ENCODE results near the gene KRTAP10-1. TPM values are rescaled to one million over a fixed set of nuclear protein-coding genes. Genes with fewer than 3 reads are reported as not detected.

The KRTAP10-1 gene
- total RNA-seq, 1 experiment from 2014 or later, result not detected

DNA sequence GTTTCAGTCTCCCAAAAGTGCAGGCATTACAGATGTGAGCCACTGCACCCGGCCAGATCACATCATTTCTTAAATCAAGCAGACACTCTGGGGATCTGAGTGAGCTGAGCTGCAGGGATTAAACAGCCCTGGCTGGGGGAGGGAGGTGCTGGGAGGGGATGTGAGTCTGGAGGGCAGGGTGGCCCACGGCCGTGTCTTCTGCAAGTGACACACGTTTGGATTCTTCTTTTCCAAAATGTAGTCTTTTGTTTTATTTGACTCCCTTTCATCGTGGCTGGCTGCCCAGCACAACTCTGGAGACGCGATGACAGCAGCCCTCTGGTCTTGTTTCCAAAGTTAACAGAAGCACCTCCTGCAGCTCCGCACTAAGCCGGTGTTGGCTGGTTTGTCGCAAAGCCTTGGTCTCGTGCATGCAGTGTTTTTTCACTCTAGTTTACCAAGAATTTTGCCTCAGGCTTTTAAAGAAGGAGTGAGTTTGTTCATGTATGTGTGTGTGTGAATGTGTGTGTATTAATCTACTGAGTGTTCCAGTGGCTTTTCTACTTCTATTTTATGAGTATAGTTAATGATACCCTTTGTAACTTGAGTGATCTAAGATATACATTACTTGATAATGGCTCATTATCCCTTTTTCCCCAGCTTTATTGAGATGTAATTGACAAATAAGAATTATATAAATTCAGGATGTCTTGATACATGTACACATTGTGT, 43.2 kb upstream of the KRTAP10-1 start (continued):
- TF ChIP-seq OVOL2 (CRISPR knock-in tag; IDR thresholded peaks at IDR 0.05; ENCODE audit: borderline replicate concordance) (no peak), TEAD1 (CRISPR knock-in tag; IDR thresholded peaks at IDR 0.05) (no peak), MYBL2 (CRISPR knock-in tag; IDR thresholded peaks at IDR 0.05) (no peak), NFYB (CRISPR knock-in tag; conservative IDR thresholded peaks at IDR 0.05; ENCODE audit: low read depth) (no peak), TP53 (CRISPR knock-in tag; IDR thresholded peaks at IDR 0.05) (no peak), GABPB1 (CRISPR knock-in tag; IDR thresholded peaks at IDR 0.05) (no peak)
- TF ChIP-seq, protein P1, sequence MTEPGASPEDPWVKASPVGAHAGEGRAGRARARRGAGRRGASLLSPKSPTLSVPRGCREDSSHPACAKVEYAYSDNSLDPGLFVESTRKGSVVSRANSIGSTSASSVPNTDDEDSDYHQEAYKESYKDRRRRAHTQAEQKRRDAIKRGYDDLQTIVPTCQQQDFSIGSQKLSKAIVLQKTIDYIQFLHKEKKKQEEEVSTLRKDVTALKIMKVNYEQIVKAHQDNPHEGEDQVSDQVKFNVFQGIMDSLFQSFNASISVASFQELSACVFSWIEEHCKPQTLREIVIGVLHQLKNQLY (CRISPR knock-in tag; IDR thresholded peaks at IDR 0.05), result no peak
- TF ChIP-seq, protein P2, sequence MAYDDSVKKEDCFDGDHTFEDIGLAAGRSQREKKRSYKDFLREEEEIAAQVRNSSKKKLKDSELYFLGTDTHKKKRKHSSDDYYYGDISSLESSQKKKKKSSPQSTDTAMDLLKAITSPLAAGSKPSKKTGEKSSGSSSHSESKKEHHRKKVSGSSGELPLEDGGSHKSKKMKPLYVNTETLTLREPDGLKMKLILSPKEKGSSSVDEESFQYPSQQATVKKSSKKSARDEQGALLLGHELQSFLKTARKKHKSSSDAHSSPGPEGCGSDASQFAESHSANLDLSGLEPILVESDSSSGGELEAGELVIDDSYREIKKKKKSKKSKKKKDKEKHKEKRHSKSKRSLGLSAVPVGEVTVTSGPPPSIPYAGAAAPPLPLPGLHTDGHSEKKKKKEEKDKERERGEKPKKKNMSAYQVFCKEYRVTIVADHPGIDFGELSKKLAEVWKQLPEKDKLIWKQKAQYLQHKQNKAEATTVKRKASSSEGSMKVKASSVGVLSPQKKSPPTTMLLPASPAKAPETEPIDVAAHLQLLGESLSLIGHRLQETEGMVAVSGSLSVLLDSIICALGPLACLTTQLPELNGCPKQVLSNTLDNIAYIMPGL (CRISPR knock-in tag; IDR thresholded peaks at IDR 0.05), result no peak
- TF ChIP-seq, protein P3, sequence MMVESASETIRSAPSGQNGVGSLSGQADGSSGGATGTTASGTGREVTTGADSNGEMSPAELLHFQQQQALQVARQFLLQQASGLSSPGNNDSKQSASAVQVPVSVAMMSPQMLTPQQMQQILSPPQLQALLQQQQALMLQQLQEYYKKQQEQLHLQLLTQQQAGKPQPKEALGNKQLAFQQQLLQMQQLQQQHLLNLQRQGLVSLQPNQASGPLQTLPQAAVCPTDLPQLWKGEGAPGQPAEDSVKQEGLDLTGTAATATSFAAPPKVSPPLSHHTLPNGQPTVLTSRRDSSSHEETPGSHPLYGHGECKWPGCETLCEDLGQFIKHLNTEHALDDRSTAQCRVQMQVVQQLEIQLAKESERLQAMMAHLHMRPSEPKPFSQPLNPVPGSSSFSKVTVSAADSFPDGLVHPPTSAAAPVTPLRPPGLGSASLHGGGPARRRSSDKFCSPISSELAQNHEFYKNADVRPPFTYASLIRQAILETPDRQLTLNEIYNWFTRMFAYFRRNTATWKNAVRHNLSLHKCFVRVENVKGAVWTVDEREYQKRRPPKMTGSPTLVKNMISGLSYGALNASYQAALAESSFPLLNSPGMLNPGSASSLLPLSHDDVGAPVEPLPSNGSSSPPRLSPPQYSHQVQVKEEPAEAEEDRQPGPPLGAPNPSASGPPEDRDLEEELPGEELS (CRISPR knock-in tag; IDR thresholded peaks at IDR 0.05), result no peak

DNA sequence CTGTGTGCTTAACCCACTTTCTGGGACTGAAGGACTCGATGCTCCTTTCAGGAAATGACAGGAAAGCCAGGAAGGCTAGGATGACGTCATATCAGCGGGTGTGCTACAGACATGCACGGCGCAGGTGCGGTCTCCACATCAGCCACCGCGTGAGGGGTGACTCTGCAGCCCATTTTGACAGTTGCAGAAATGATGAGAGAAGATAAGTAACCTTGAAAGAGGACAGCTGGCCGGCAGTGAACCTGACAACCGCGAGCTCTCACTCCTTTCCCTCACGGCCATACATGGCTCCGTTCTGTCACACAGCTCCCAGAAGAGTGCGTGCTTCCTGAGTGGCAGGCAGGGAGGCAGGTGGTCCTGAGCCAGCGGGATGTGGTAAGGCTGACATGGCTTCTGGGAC, 42.1 kb upstream of the KRTAP10-1 start:
- H3K36me3 Mint-ChIP-seq, result peaks cover 15% of the 10 kb centered on the region

DNA sequence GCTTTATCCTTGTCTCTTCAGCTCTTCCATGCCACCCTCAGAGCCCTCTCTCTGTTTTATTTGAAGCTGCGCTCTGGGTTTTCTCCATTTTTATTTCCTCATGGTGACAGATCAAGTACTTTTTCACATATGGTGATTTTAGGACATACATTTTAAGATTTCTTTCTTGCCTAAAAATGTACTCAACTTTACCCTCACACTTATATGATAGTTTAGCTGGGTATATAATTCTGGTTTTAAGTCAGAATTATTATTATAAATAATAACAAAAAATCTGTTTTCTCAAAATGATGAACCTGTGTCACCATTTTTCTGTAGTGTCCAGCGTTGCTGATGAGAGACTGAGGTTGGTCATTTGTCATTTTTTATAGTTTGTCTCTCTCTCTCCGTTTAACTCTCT, 41.2 kb upstream of the KRTAP10-1 start:
- CTCF ChIA-PET, result interaction anchor here (0.6 to 2.2 kb wide), 3 partner anchors 38 to 138 kb away, joined by 4 read pairs; no protein-coding TSS in a partner anchor
- TF ChIP-seq, protein P4, sequence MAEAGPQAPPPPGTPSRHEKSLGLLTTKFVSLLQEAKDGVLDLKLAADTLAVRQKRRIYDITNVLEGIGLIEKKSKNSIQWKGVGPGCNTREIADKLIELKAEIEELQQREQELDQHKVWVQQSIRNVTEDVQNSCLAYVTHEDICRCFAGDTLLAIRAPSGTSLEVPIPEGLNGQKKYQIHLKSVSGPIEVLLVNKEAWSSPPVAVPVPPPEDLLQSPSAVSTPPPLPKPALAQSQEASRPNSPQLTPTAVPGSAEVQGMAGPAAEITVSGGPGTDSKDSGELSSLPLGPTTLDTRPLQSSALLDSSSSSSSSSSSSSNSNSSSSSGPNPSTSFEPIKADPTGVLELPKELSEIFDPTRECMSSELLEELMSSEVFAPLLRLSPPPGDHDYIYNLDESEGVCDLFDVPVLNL (CRISPR knock-in tag; IDR thresholded peaks at IDR 0.05; ENCODE audit: borderline replicate concordance, low read depth), result no peak
- TF ChIP-seq ZNF416 (CRISPR knock-in tag; IDR thresholded peaks at IDR 0.05) (no peak), ZNF423 (CRISPR knock-in tag; IDR thresholded peaks at IDR 0.05) (no peak), ZNF671 (CRISPR knock-in tag; IDR thresholded peaks at IDR 0.05) (no peak), NFE2L1 (CRISPR knock-in tag; IDR thresholded peaks at IDR 0.05) (no peak), NR2C2 (CRISPR knock-in tag; IDR thresholded peaks at IDR 0.05) (no peak)
- TF ChIP-seq, protein P5, sequence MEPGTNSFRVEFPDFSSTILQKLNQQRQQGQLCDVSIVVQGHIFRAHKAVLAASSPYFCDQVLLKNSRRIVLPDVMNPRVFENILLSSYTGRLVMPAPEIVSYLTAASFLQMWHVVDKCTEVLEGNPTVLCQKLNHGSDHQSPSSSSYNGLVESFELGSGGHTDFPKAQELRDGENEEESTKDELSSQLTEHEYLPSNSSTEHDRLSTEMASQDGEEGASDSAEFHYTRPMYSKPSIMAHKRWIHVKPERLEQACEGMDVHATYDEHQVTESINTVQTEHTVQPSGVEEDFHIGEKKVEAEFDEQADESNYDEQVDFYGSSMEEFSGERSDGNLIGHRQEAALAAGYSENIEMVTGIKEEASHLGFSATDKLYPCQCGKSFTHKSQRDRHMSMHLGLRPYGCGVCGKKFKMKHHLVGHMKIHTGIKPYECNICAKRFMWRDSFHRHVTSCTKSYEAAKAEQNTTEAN (CRISPR knock-in tag; IDR thresholded peaks at IDR 0.05), result no peak
- TF ChIP-seq, protein P6, sequence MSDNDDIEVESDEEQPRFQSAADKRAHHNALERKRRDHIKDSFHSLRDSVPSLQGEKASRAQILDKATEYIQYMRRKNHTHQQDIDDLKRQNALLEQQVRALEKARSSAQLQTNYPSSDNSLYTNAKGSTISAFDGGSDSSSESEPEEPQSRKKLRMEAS (CRISPR knock-in tag; IDR thresholded peaks at IDR 0.05), result no peak
- TF ChIP-seq, protein P7, sequence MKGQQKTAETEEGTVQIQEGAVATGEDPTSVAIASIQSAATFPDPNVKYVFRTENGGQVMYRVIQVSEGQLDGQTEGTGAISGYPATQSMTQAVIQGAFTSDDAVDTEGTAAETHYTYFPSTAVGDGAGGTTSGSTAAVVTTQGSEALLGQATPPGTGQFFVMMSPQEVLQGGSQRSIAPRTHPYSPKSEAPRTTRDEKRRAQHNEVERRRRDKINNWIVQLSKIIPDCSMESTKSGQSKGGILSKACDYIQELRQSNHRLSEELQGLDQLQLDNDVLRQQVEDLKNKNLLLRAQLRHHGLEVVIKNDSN (CRISPR knock-in tag; IDR thresholded peaks at IDR 0.05), result no peak
- TF ChIP-seq, protein P8, sequence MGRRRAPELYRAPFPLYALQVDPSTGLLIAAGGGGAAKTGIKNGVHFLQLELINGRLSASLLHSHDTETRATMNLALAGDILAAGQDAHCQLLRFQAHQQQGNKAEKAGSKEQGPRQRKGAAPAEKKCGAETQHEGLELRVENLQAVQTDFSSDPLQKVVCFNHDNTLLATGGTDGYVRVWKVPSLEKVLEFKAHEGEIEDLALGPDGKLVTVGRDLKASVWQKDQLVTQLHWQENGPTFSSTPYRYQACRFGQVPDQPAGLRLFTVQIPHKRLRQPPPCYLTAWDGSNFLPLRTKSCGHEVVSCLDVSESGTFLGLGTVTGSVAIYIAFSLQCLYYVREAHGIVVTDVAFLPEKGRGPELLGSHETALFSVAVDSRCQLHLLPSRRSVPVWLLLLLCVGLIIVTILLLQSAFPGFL (CRISPR knock-in tag; IDR thresholded peaks at IDR 0.05; ENCODE audit: borderline replicate concordance), result no peak
- TF ChIP-seq, protein P1 (CRISPR knock-in tag; IDR thresholded peaks at IDR 0.05), result no peak

More for the DNA sequence above, 42.1 kb upstream of the KRTAP10-1 start:
- TF ChIP-seq NFATC4 (CRISPR knock-in tag; IDR thresholded peaks at IDR 0.05), result no peak
- TF ChIP-seq RELA (CRISPR knock-in tag; IDR thresholded peaks at IDR 0.05; ENCODE audit: borderline replicate concordance), result no peak
- no peak for TF ChIP-seq ETV6 (CRISPR knock-in tag; IDR thresholded peaks at IDR 0.05)
- TF ChIP-seq ZNF263 (CRISPR knock-in tag; IDR thresholded peaks at IDR 0.05; ENCODE audit: low read depth), result no peak
- no peak for TF ChIP-seq NR1H2 (CRISPR knock-in tag; IDR thresholded peaks at IDR 0.05)
- TF ChIP-seq HMGA2 (CRISPR knock-in tag; IDR thresholded peaks at IDR 0.05), result no peak
- TF ChIP-seq, protein P1 (CRISPR knock-in tag; IDR thresholded peaks at IDR 0.05), result no peak
- no peak for TF ChIP-seq JUN (CRISPR knock-in tag; IDR thresholded peaks at IDR 0.05)
- DNase-seq (ENCODE audit: low spot score), result no peak
- peaks cover 3% of the 10 kb centered on the region; the same call in 1 of the 2 replicates for H3K27me3 Mint-ChIP-seq (ENCODE audit: low read depth)
- no peak overlapping the region for H3K4me3 Mint-ChIP-seq
- peaks cover 6% of the 10 kb centered on the region; the same call in 1 of the 2 replicates for H3K4me1 Mint-ChIP-seq
- H3K27ac Mint-ChIP-seq, result no peak overlapping the region
- no peak for ATAC-seq
- ChIA-PET POLR2A (no interaction called here), CTCF (interaction anchor here (2.2 kb wide), 1 partner anchor 37 kb away, joined by 4 read pairs; no protein-coding TSS in a partner anchor)
- peaks cover 39% of the 10 kb centered on the region for H3K9me3 Mint-ChIP-seq

More for the DNA sequence above, 41.2 kb upstream of the KRTAP10-1 start:
- H3K4me1 Mint-ChIP-seq, result peaks cover 6% of the 10 kb centered on the region; the same call in 1 of the 2 replicates
- ATAC-seq, result no peak
- no peak for DNase-seq (ENCODE audit: low spot score)
- H3K27me3 Mint-ChIP-seq (ENCODE audit: low read depth), result peaks cover 3% of the 10 kb centered on the region; the same call in 1 of the 2 replicates
- no peak overlapping the region for H3K4me3 Mint-ChIP-seq
- H3K9me3 Mint-ChIP-seq, result peaks cover 39% of the 10 kb centered on the region
- POLR2A ChIA-PET, result no interaction called here
- H3K36me3 Mint-ChIP-seq, result peaks cover 21% of the 10 kb centered on the region
- H3K27ac Mint-ChIP-seq, result no peak overlapping the region

Measured in WTC11 (cell line).